Stimulated activated CD8-positive, alpha-beta memory T cell treated with anti-CD3 and anti-CD28 coated beads, Interleukin-12 subunit alpha, Interleukin-12 subunit beta, amount 100 ng/mL, for 4 hours (primary cell): ENCODE results near the gene NOP9.

Experiments used
- DNase-seq: peaks from one replicate; pipeline ENCODE4 v3.0.0-alpha.2; 2020; ENCODE audit warnings: low read depth

The NOP9 gene

DNA sequence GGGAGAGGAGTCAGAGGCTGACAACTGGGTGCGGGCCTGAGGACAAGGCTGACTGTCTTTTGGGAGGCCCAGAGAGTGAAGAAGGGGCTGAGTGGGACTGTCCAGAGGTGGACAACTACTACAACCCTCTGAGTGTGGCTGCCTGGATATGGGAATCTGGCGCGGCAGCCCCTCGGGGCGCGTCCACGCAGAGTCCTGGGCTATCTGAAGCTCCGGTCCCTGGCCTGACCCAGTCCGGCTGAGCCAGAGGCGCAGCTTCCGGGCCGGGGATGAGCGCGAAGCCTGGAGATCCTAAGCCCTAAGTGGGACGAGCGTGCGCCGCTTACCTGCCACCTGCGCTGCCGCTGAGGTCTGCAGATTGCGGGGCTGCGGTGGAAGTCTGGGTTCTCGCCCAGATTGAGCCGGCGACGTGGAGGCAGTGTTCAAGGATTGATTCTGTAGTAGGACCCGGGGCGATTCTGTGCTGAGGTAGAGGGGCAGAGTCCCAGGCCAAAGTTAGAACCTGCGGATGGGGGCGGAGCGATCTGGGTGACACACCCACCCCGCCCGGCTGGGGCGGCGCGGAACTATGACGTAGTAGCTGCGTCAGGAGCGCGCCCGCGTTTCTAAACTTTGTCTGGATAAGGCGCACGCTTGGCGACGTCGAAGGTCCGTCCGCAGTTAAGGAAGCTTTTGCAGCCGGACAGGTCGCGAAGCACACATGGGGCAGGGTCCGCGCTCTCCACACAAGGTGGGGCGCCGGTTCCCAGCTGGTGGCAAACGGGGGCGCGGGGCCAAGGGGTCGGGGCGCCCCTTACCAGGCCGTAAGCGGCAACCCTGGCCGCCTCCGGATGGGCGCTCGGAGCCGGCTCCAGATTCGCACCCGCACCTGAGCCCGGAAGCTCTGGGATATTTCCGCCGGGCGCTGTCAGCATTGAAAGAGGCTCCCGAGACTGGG is at the start of gene NOP9, which contains the start of gene DHRS1:
NOP9 (plus strand) TSS at position 596 of the 937 bp plus-strand sequence; CDS start at position 701, 105 bp downstream.
DHRS1 (minus strand) TSS at position 526 of the 937 bp plus-strand sequence. CDS start 674 bp downstream, outside the sequence.
- peak; percentile 88 for DNase-seq

DNA sequence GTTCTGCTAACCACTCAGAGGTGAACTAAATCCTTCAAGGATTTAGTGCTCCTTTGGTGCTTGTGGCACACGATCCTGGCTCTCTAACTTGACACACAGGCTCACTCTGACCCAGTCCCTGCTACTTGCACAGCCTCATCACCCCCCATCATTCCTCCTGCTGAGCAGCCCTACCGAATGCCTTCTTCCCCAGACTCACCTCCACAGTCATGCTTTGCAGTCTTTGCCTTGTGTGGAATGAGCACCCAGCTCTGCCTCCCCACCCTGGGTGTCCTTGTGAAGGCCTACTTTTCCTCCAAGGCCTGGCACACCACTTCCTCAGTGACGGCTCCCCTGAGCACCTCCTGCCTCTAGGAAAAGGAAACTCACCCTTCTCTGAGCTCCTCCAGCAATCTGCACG is 49.3 kb upstream of the NOP9 start:
- DNase-seq, result no peak

GRCh38 chr14:24251880-24252288 is 47.8 kb upstream of the NOP9 start:
- DNase-seq, result no peak

- DNase-seq, result no peak
Observed at GRCh38 chr14:24252289-24253124, 47.1 kb upstream of the NOP9 start.

- DNase-seq, result no peak
Observed at GRCh38 chr14:24253936-24254335, 45.7 kb upstream of the NOP9 start.

GRCh38 chr14:24254630-24255392 is 44.8 kb upstream of the NOP9 start:
- DNase-seq, result no peak

- no peak for DNase-seq
Observed at GRCh38 chr14:24255438-24255837, 44.2 kb upstream of the NOP9 start.

DNA sequence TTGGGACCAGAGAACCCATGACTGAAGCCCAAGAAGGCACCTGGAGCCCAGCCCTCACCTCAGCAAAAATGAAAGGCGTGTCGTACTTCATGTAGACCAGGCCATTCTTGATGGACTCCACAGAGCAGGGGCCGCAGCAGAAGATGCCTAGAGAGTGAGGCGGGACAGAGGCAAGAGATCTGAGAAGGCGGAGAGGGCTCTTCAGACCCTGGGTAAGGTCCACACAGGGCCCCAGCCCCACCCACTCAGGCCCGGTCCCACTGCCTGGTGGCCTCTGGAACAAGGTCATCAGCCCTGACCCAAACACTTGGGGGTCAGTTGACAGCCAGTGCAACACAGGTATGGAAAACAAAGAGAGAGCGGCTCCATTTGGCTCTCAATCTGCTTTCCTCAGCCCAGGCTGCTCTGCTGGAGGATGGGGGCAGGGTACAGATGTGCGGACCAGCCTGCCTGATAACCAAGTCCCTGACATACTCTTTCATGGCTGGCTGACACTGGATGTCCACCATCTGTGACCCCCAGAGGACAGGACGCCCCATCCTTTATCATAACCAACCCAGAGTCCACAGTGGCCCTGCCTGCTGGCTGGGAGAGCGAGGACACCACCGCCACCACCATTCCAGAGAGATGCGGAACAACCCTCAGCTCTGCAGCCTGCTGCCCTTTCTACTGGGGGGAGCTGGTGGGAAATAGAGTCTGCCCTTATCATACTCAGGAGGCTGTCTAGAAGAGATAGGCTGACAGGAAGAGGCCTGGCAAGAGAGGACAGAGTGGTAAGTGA is 43.5 kb upstream of the NOP9 start:
- no peak for DNase-seq

- no peak for DNase-seq
Observed at GRCh38 chr14:24256960-24257359, 42.7 kb upstream of the NOP9 start.

GRCh38 chr14:24258119-24258518 is 41.5 kb upstream of the NOP9 start:
- no peak for DNase-seq

DNA sequence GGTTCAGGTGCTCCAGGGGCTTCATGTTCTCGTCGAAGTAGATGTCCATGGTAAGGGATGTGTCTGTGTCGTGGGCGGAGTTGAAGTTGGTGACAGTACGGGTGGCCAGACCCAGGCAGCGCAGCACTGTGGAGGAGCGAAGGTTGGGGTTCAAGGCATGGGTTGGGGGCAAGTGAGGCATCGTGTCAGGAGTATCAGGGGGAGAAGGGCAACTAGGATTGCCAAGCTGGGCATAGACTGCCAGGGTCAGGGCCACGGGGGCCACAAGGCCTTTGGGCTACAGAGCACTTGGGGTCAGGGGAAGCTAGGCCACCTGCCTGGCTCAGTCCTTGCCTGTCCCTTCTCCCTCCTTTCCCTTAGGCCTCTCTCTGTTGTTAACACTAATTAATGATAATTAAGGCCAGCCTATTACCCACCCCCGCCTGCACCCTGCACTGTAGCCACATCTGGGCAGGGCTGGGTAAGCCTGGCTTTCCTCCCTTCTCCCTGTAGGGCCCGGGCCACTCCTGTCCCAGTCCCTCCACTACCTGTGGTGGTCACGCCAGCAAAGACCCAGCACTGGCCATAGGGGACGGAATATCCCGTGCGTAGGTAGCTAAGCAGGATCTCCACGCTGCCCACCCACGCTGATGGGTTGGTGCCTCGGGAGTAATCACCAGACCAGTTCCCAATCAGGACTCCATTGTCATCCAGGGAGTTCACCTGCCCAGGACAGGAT is 40.9 kb upstream of the NOP9 start:
- DNase-seq, result no peak

DNA sequence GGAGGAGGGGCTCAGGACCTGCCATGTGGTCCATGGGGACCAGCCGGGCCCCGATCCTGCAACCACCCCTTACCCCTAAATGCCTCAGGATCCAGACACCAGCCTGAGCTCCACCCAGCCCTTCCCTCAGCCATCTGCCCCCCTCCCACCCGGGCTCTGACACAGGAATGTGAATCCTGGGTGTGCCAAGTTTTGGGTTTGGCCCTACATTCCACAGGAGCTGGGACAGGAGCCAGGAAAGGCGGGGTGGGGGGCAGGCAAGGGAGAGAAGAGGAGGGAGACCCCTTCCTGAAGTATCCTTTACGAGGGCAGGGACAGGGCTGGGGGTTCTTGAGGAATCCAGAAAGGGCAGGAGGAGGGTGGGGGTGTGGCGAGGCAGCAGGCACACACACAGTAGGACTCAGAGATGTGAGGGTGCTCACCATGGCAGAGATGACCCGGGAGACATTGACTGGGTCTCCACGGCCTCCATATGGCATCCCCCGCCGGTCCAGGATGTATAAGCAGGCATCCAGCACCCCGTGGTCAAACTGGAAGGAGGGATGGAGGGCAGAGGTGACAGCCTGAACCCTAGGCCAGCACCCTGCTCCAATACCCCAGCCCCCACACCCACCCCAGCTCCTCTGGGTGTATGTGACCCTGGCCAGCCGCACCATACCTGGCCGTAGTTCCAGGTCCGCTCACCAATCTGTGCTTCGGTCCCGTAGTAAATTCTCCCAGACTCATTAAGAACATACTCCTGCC is 40.2 kb upstream of the NOP9 start:
- no peak for DNase-seq

DNA sequence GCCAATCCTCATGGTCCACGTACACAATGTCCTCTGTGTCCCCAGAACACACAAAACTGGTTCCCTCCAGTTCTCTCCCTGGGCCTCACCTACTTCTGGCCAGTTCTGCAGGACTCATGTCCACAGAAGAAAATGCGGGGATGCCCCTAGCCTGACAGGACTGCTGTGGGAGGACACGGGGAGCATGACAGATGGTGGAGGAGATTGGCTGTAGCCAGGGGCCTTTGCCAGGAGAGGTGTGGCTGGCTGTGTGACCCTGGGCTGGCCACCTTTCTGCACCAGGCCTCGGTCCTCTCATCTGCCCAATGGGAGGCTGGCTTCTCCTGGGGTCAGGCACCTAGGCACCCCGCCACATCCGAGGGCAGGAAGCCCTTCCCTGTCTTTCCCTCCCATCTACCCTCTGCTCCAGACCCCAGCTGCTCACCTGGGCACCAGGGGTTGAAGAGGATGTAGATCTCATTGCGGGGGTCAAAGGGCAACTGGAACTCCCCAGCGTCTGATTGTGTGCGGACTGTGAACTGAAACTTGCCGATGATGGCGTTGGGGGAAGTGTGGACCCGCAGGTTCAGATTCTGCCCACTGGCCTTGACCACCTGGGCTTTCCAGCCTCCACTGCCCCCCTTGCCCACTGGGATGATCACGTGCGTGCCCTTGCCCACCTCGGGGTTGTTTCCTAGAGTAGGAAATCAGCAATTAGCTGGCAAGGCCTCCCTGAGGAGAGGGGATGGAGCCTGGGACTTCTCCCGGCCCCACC is 39.4 kb upstream of the NOP9 start:
- DNase-seq, result no peak

DNA sequence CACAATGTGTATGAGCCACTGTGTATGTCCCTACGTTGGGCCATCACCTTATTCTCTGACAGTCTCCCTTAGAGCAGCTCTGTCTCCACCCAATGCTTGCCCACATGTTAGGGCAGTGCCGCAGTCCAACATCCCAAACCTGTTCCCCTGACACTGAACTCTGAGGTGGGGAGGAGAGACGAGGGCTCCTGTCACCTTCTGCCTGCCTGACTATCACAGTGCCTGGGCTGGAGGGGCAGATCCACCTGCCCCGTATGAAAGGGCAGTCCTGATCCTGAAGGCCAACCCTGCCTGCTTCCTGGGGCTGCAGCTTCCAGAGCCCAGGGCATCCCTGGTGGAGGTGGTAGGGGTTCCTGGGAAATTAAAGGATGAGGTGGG is 38.9 kb upstream of the NOP9 start:
- DNase-seq, result no peak

DNA sequence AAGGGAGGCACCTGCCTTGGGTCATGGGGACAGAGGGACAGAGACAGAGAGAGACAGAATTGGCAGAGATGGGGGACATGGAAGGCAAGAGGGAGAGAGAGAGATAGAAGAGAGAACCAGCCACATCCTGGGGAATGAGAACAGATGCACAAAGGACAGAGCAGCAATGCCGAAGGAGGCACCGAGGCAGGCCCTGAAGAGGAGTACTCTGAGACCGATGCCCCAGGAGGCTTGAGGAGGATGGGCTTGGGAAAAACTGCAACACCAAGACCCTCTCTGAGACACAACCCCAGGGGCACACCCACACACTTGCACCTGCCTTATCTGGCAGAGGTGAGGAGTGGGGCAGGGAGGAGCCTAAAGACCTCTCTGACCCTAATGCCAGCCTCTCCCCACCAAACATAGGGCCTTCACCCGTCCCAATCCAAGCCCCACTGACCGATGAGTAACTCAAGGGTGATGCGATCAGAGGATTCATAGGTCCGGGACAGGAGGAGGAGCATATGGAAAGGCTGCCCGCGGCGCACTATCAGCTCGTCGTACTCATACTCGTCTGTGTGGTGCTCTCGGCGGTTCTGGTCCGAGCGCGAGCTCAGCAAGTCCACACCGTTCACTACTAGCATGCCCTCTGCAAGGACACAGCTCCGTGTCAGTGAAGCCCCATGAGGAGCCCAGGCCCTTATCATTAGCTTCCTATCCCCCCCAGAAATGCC is 38.2 kb upstream of the NOP9 start:
- no peak for DNase-seq

GRCh38 chr14:24261969-24262327 is 37.7 kb upstream of the NOP9 start:
- no peak for DNase-seq

DNA sequence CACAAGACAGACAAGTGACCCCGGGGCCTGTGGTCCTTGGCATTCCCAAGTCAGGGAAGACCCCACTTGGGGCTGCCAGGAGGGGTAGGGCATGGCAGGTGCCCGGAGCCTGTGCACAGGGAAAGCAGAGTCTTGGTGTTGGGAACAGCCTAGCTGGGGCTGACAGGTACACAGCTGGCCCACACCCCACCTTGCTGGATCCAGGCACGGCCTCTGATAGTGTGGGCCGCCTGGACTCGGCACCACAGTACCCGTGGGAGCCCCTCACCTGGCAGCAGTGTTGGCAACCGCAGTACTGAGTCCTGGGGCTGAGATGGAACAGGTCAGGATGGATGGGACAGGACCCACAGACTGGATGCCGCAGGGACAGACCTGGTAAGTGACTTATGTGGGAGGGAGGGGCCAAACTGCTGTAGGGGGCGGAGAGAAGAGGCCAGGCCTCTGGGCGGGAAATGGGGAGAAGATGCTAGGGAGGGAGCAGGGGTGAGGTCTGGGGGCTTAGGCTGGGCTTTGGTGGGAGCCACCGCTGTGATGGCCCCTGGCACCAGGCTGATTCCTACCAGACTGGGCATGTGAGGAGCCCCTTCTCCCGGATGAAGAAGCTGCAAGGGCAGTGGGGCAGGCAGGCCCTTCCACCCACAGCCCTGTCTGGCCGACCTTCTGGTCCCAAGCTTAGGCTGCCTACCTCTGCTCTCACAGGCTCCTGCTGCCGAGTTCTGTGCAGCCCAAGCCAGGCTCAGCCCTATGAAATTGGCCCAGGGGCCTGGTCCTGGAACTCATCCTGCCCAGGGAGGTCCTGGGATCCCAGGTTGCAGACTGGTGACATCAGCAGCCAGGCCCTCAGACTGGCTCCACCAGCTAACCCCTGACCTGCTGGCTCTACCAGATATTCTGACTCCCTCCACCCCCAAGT is 36.6 kb upstream of the NOP9 start, which contains the start of gene TGM1:
TGM1 (minus strand) TSS at position 357 of the 913 bp plus-strand sequence. CDS start 825 bp downstream, outside the sequence.
- no peak for DNase-seq
